AG10803 (cell line): ENCODE results near the gene COPA.

Source experiments
- DNase-seq: peaks from one replicate; pipeline ENCODE4 v3.0.0; 2010; ENCODE audit warnings: low read depth
- H3K4me3 ChIP-seq: 2 replicates; pipeline ENCODE4 v1.5.1; 2011; ENCODE audit warnings: mild to moderate bottlenecking, low read length, control low read depth
- CTCF ChIP-seq: conservative IDR thresholded peaks from 2 replicates; pipeline ENCODE4 v1.5.1; 2011; ENCODE audit warnings: mild to moderate bottlenecking, low read length, control low read depth, inconsistent platforms

Gene COPA

GRCh38 chr1:160344241-160344640, 1.2 kb upstream of the COPA start:
- no peak for TF ChIP-seq CTCF
- H3K4me3 ChIP-seq: peak overlapping the region; percentile 97
- DNase-seq: no peak

GRCh38 chr1:160342526-160342925, 524 bp downstream of the COPA start:
- no peak for TF ChIP-seq CTCF
- DNase-seq: peak; percentile 8
- peak overlapping the region; percentile 97 for H3K4me3 ChIP-seq

DNA sequence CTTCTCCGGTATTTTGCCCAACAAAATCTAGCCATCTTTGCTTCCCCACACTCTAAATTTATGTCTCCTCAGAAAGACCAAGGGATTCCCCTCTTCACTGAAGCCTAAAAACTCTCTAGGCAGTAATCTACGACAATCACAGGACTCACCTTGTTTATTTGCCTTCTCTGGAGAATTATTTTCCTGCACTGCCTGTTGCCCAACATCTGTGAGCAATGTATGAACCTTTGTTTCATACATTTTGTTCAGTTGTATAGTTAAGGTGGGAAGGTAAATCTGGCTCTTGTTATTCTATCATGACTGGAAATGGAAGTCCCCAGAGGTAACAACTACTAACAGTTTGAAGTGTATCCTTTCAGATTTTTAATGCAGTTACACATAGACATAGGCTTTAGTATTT, 2.2 kb downstream of the COPA start:
- no peak for DNase-seq
- H3K4me3 ChIP-seq: peak overlapping the region; percentile 16; the same call in 1 of the 2 replicates
- no peak for TF ChIP-seq CTCF

- no peak for DNase-seq
- peak overlapping the region; percentile 7; the same call in 1 of the 2 replicates for H3K4me3 ChIP-seq
- TF ChIP-seq CTCF: no peak
Measured at GRCh38 chr1:160340146-160340545, 2.9 kb downstream of the COPA start.

GRCh38 chr1:160338580-160338979, 4.5 kb downstream of the COPA start:
- no peak overlapping the region for H3K4me3 ChIP-seq
- no peak for DNase-seq
- no peak for TF ChIP-seq CTCF

DNA sequence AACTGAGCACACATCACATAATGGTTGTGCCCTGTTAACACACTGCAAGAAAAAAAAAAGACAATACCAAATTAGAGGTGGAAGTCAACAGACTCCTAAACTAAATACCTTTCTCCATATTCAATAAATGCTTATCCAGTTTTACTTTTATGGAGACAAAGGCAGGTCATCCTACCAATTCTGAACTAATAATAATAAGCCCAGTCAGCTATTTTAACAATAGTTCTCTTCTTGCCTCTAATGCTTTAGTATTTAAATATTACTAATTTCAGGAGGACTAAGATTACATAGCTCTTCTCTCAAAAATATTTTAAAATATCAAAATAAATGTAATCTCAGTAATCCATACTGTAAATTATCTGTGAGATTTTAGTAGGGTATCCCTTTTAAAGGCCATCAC, 10.5 kb downstream of the COPA start:
- no peak for TF ChIP-seq CTCF

GRCh38 chr1:160330119-160330518, 12.9 kb downstream of the COPA start:
- TF ChIP-seq CTCF: 0 out of 2 replicates have a peak, but pooled peaks have one; percentile 3
- no peak for DNase-seq
- H3K4me3 ChIP-seq: no peak overlapping the region

More for the DNA sequence above, 10.5 kb downstream of the COPA start:
- DNase-seq: no peak
- H3K4me3 ChIP-seq: no peak overlapping the region
